ENCODE results near the gene RRN3.
"Not testable (repeated sequence)": the region's sequence is repeated elsewhere in the genome, so short reads cannot be mapped to it uniquely, and the experiment has no call there.

GRCh38 chr16:15140444-15141365 lies 46.6 kb upstream of the RRN3 start:
- not testable (repeated sequence) for TF ChIP-seq CTCF (IDR thresholded peaks at IDR 0.05 in 4 of 5, conservative IDR thresholded peaks at IDR 0.05 in 1 of 5)
- TF ChIP-seq POLR2A (IDR thresholded peaks at IDR 0.05), result peak in 1 of 2 donors; percentile 11
